ENCODE measurements around the gene ANO8. TPM values are rescaled to one million over a fixed set of nuclear protein-coding genes. Genes with fewer than 3 reads are reported as not detected.

The ANO8 gene
- polyA plus RNA-seq, 3 donors, result 0.11 to 14.1 TPM; not detected in 1

- Histone ChIP-seq H2AFZ (ENCODE audit: insufficient read depth, low read depth, low read length, poor library complexity, severe bottlenecking) (no peak overlapping the region), H3K4me3 (replicated peaks in 1 of 3; ENCODE audit: low read depth in 2 of 3, low read length in 3 of 3) (no peak overlapping the region), H3K27me3 (ENCODE audit: control insufficient read depth in 2 of 2, insufficient read depth in 2 of 2, low read length in 2 of 2) (no peaks in the 10 kb centered on the region), H3K79me2 (ENCODE audit: insufficient read depth, low read length) (peaks cover 5% of the 10 kb centered on the region), H3K36me3 (replicated peaks in 1 of 2; ENCODE audit: control insufficient read depth in 1 of 2, insufficient read depth in 2 of 2, low read length in 2 of 2) (peaks cover 4 to 6% of the 10 kb centered on the region in 2 donors), H3K27ac (ENCODE audit: low read depth in 1 of 2, low read length in 2 of 2) (no peak overlapping the region), H3K4me1 (ENCODE audit: control insufficient read depth in 1 of 2, insufficient read depth in 2 of 2, low read length in 2 of 2) (peaks cover 19 to 28% of the 10 kb centered on the region in 2 donors), H3K4me2 (replicated peaks; ENCODE audit: extremely low read depth, low read length, poor library complexity, severe bottlenecking) (no peak overlapping the region), H3K9ac (ENCODE audit: insufficient read depth, low read length, poor library complexity, severe bottlenecking) (no peak overlapping the region), H4K20me1 (ENCODE audit: insufficient read depth, low read length) (no peaks in the 10 kb centered on the region), H3K9me3 (replicated peaks in 1 of 2; ENCODE audit: control insufficient read depth in 1 of 2, insufficient read depth in 1 of 2, low read length in 2 of 2) (no peaks in the 10 kb centered on the region)
- DNase-seq, result no peak
- H3K4me3 Mint-ChIP-seq, result no peak overlapping the region
- intact Hi-C loops (cut with micrococcal nuclease), result no loop called here
- 97% methylated on average over 14 of the region's 15 CpGs for WGBS (ENCODE audit: insufficient coverage)
- no peaks in the 10 kb centered on the region for H3K9me3 Mint-ChIP-seq
- no peak overlapping the region for H3K27ac Mint-ChIP-seq
- H3K27me3 Mint-ChIP-seq (ENCODE audit: low read depth in 3 of 3), result peaks cover 0 to 3% (median 1%) of the 10 kb centered on the region in 3 donors
- no peak for TF ChIP-seq CTCF (IDR thresholded peaks at IDR 0.05)
- H3K36me3 Mint-ChIP-seq, result peaks cover 9 to 17% of the 10 kb centered on the region in 2 donors
- peaks cover 21% of the 10 kb centered on the region for H3K4me1 Mint-ChIP-seq
Measured at GRCh38 chr19:17341386-17341785, 6.7 kb upstream of the ANO8 start.

GRCh38 chr19:17340871-17341357 is 6.3 kb upstream of the ANO8 start:
- H3K27me3 ChIP-seq (ENCODE audit: control insufficient read depth in 2 of 2, insufficient read depth in 2 of 2, low read length in 2 of 2), result no peaks in the 10 kb centered on the region
- H3K9ac ChIP-seq (ENCODE audit: insufficient read depth, low read length, poor library complexity, severe bottlenecking), result no peak overlapping the region
- no peak overlapping the region for H3K4me3 ChIP-seq (replicated peaks in 1 of 3; ENCODE audit: low read depth in 2 of 3, low read length in 3 of 3)
- peaks cover 5% of the 10 kb centered on the region for H3K79me2 ChIP-seq (ENCODE audit: insufficient read depth, low read length)
- 82% methylated on average over 13 of the region's 17 CpGs for WGBS (ENCODE audit: insufficient coverage)
- H3K4me1 Mint-ChIP-seq, result peaks cover 20% of the 10 kb centered on the region
- H4K20me1 ChIP-seq (ENCODE audit: insufficient read depth, low read length), result no peaks in the 10 kb centered on the region
- H2AFZ ChIP-seq (ENCODE audit: insufficient read depth, low read depth, low read length, poor library complexity, severe bottlenecking), result no peak overlapping the region
- DNase-seq, result no peak
- peaks cover 21 to 31% of the 10 kb centered on the region in 2 donors for H3K4me1 ChIP-seq (ENCODE audit: control insufficient read depth in 1 of 2, insufficient read depth in 2 of 2, low read length in 2 of 2)
- TF ChIP-seq CTCF (IDR thresholded peaks at IDR 0.05), result no peak
- no peak overlapping the region for H3K27ac ChIP-seq (ENCODE audit: low read depth in 1 of 2, low read length in 2 of 2)
- H3K9me3 ChIP-seq (replicated peaks in 1 of 2; ENCODE audit: control insufficient read depth in 1 of 2, insufficient read depth in 1 of 2, low read length in 2 of 2), result no peaks in the 10 kb centered on the region
- peaks cover 0 to 1% (median 0%) of the 10 kb centered on the region in 3 donors for H3K27me3 Mint-ChIP-seq (ENCODE audit: low read depth in 3 of 3)
- peaks cover 9 to 17% of the 10 kb centered on the region in 2 donors for H3K36me3 Mint-ChIP-seq
- no peak overlapping the region for H3K4me3 Mint-ChIP-seq
- no peaks in the 10 kb centered on the region for H3K9me3 Mint-ChIP-seq
- H3K27ac Mint-ChIP-seq, result no peak overlapping the region
- intact Hi-C loops (cut with micrococcal nuclease), result no loop called here
- H3K4me2 ChIP-seq (replicated peaks; ENCODE audit: extremely low read depth, low read length, poor library complexity, severe bottlenecking), result no peak overlapping the region
- peaks cover 4 to 6% of the 10 kb centered on the region in 2 donors for H3K36me3 ChIP-seq (replicated peaks in 1 of 2; ENCODE audit: control insufficient read depth in 1 of 2, insufficient read depth in 2 of 2, low read length in 2 of 2)

All from CD14-positive monocyte (primary cell).